ENCODE data around the gene HEXD. TPM values are rescaled to one million over a fixed set of nuclear protein-coding genes. Genes with fewer than 3 reads are reported as not detected.

HEXD gene
- total RNA-seq, 1 donor from 2014 or later, result 82.8 TPM

- H3K27ac Mint-ChIP-seq, result no peak overlapping the region
- TF ChIP-seq, protein P1, sequence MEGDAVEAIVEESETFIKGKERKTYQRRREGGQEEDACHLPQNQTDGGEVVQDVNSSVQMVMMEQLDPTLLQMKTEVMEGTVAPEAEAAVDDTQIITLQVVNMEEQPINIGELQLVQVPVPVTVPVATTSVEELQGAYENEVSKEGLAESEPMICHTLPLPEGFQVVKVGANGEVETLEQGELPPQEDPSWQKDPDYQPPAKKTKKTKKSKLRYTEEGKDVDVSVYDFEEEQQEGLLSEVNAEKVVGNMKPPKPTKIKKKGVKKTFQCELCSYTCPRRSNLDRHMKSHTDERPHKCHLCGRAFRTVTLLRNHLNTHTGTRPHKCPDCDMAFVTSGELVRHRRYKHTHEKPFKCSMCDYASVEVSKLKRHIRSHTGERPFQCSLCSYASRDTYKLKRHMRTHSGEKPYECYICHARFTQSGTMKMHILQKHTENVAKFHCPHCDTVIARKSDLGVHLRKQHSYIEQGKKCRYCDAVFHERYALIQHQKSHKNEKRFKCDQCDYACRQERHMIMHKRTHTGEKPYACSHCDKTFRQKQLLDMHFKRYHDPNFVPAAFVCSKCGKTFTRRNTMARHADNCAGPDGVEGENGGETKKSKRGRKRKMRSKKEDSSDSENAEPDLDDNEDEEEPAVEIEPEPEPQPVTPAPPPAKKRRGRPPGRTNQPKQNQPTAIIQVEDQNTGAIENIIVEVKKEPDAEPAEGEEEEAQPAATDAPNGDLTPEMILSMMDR (IDR thresholded peaks at IDR 0.05; ENCODE audit: unreplicated experiment), result no peak
- H3K36me3 Mint-ChIP-seq, result peaks cover 15% of the 10 kb centered on the region
- no peaks in the 10 kb centered on the region for H3K4me1 Mint-ChIP-seq
- DNase-seq (ENCODE audit: low spot score in 2 of 2, unreplicated experiment in 2 of 2), result no peak
- no peak overlapping the region for H3K4me3 Mint-ChIP-seq
- H3K27me3 Mint-ChIP-seq (ENCODE audit: low read depth), result no peaks in the 10 kb centered on the region
- no peaks in the 10 kb centered on the region for H3K9me3 Mint-ChIP-seq
These were observed 18.5 kb upstream of the HEXD start for GRCh38 chr17:82399601-82400101.

DNA sequence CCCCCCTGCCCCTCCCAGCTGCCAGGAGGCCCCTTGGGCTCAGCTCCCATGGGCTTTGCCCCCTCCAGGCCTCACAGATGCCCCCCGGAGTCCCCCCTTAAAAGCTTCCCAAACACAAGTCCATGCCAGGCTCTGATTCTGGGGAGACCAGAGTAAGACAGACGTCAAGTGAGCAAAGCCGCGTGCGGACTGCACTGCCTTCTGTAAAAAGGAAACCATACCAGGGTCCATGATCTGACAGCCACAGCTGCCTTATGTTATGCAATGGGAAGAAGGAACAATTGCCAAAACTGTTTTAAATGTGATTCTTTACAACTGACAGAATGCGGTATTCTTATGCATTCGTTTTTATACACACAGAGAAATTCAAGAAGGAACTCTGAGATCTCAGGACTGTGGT, 17.9 kb upstream of the HEXD start:
- DNase-seq (ENCODE audit: low spot score in 2 of 2, unreplicated experiment in 2 of 2), result no peak
- no peak overlapping the region for H3K27ac Mint-ChIP-seq
- no peaks in the 10 kb centered on the region for H3K4me1 Mint-ChIP-seq
- H3K36me3 Mint-ChIP-seq, result peaks cover 14% of the 10 kb centered on the region
- TF ChIP-seq, protein P1 (IDR thresholded peaks at IDR 0.05; ENCODE audit: unreplicated experiment), result no peak
- no peaks in the 10 kb centered on the region for H3K9me3 Mint-ChIP-seq
- H3K4me3 Mint-ChIP-seq, result no peak overlapping the region
- H3K27me3 Mint-ChIP-seq (ENCODE audit: low read depth), result no peaks in the 10 kb centered on the region

- H3K9me3 Mint-ChIP-seq, result no peaks in the 10 kb centered on the region
- H3K36me3 Mint-ChIP-seq, result peaks cover 15% of the 10 kb centered on the region
- H3K4me1 Mint-ChIP-seq, result no peaks in the 10 kb centered on the region
- TF ChIP-seq, protein P1 (IDR thresholded peaks at IDR 0.05; ENCODE audit: unreplicated experiment), result no peak
- no peak for DNase-seq (ENCODE audit: low spot score in 2 of 2, unreplicated experiment in 2 of 2)
- no peak overlapping the region for H3K27ac Mint-ChIP-seq
- H3K27me3 Mint-ChIP-seq (ENCODE audit: low read depth), result no peaks in the 10 kb centered on the region
- H3K4me3 Mint-ChIP-seq, result no peak overlapping the region
These were observed 17.3 kb upstream of the HEXD start for GRCh38 chr17:82400830-82401229.

DNA sequence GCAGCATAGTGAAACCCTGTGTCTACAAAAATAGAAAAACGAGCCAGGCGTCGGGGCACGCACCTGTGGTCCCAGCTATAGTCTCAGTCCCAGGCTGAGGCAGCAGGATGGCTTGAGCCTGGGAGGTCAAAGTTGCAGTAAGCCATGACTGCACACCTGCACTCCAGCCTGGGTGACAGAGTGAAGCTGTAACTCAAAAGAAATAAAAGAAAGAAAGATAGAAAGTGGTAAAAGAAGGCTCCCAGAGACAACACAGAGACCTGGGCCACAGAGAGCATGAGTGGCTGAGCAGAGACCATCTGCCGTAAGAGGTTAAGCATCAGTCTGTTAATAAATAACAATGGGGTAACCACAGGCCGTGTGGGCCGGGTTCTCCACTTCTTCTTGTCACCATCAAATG, 15.3 kb upstream of the HEXD start:
- no peak for DNase-seq (ENCODE audit: low spot score in 2 of 2, unreplicated experiment in 2 of 2)
- TF ChIP-seq, protein P1 (IDR thresholded peaks at IDR 0.05; ENCODE audit: unreplicated experiment), result no peak
- H3K4me1 Mint-ChIP-seq, result no peaks in the 10 kb centered on the region
- no peaks in the 10 kb centered on the region for H3K27me3 Mint-ChIP-seq (ENCODE audit: low read depth)
- H3K4me3 Mint-ChIP-seq, result no peak overlapping the region
- no peaks in the 10 kb centered on the region for H3K9me3 Mint-ChIP-seq
- no peak overlapping the region for H3K27ac Mint-ChIP-seq
- peaks cover 24% of the 10 kb centered on the region for H3K36me3 Mint-ChIP-seq

DNA sequence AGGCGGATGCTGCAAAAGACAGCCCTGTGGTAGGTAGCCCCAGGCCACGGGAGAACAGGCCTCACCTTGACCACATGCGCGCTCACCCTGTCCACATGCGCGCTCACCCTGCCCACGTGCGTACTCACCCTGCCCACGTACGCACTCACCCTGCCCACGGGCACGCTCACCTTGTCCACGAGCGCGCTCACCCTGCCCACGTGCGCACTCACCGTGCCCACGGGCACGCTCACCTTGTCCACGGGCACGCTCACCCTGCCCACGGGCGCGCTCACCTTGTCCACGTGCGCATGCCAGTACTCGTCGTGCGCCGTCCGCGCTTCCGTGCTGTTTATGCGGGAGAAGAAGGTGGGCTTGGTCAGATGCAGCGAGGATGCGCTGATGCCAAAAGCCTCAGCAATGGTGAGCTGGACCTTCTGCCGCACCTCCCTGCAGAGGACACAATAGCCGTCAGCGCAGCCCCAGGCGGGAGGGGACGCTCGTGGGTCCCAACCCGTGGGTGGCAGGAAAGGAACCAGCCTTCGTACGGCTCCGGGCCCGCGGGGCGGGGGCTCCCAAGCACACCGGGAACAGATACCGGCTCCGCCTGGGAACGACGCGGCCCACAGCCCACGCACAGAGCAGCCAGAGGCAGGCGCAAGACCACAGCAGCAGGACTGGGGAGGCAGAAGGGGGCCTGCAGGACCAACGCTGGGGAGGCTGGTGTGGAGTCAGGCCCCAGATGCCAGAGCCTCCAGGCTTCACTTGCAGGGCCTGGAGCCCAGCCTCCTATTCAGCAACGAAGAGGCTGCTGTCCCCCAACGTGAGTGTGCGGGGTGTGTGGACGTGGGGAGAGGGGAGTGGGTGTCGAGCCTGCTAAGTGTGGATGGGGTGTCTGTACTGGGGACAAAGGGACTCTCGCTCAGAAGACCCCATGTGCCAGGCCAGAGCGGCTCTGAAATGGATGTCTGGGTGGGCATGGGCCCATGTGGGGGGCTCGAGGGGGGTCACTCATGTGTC, 14.2 kb upstream of the HEXD start:
- no peaks in the 10 kb centered on the region for H3K4me1 Mint-ChIP-seq
- H3K36me3 Mint-ChIP-seq, result peaks cover 24% of the 10 kb centered on the region
- no peak overlapping the region for H3K4me3 Mint-ChIP-seq
- H3K9me3 Mint-ChIP-seq, result no peaks in the 10 kb centered on the region
- DNase-seq (ENCODE audit: low spot score in 2 of 2, unreplicated experiment in 2 of 2), result no peak
- H3K27ac Mint-ChIP-seq, result no peak overlapping the region
- no peaks in the 10 kb centered on the region for H3K27me3 Mint-ChIP-seq (ENCODE audit: low read depth)
- TF ChIP-seq, protein P1 (IDR thresholded peaks at IDR 0.05; ENCODE audit: unreplicated experiment), result no peak

Data from mesothelial cell of epicardium (in vitro differentiated cells).